ENCODE measurements around the gene CEACAM3.

The CEACAM3 gene

GRCh38 chr19:41811036-41811435, 14.6 kb downstream of the CEACAM3 start:
- DNase-seq (ENCODE audit: low spot score): peak; percentile 39
- in situ Hi-C loops (cut with MboI; ENCODE audit: low sequenced_read_pairs, unreplicated experiment): no loop called here
- no peak for TF ChIP-seq CTCF (IDR thresholded peaks at IDR 0.05; ENCODE audit: borderline replicate concordance, control extremely low read depth, extremely low read depth, insufficient read depth, missing control alignments)

- in situ Hi-C loops (cut with MboI; ENCODE audit: low sequenced_read_pairs, unreplicated experiment): no loop called here
- DNase-seq (ENCODE audit: low spot score): no peak
Measured at GRCh38 chr19:41811981-41812380, 15.6 kb downstream of the CEACAM3 start.

GRCh38 chr19:41813911-41814310, 17.5 kb downstream of the CEACAM3 start:
- DNase-seq (ENCODE audit: low spot score): no peak
- TF ChIP-seq CTCF (IDR thresholded peaks at IDR 0.05; ENCODE audit: borderline replicate concordance, control extremely low read depth, extremely low read depth, insufficient read depth, missing control alignments): no peak
- in situ Hi-C loops (cut with MboI; ENCODE audit: low sequenced_read_pairs, unreplicated experiment): no loop called here

More at GRCh38 chr19:41811981-41812380, 15.6 kb downstream of the CEACAM3 start:
- TF ChIP-seq CTCF (IDR thresholded peaks at IDR 0.05; ENCODE audit: borderline replicate concordance, control extremely low read depth, extremely low read depth, insufficient read depth, missing control alignments): no peak

GRCh38 chr19:41815301-41815700, 18.9 kb downstream of the CEACAM3 start:
- TF ChIP-seq CTCF (IDR thresholded peaks at IDR 0.05; ENCODE audit: borderline replicate concordance, control extremely low read depth, extremely low read depth, insufficient read depth, missing control alignments): no peak
- no peak for DNase-seq (ENCODE audit: low spot score)
- in situ Hi-C loops (cut with MboI; ENCODE audit: low sequenced_read_pairs, unreplicated experiment): no loop called here

- TF ChIP-seq CTCF (IDR thresholded peaks at IDR 0.05; ENCODE audit: borderline replicate concordance, control extremely low read depth, extremely low read depth, insufficient read depth, missing control alignments): no peak
- DNase-seq (ENCODE audit: low spot score): no peak
- in situ Hi-C loops (cut with MboI; ENCODE audit: low sequenced_read_pairs, unreplicated experiment): no loop called here
Measured at GRCh38 chr19:41816761-41817160, 20.4 kb downstream of the CEACAM3 start.

GRCh38 chr19:41821003-41821735, 24.8 kb downstream of the CEACAM3 start:
- TF ChIP-seq CTCF (IDR thresholded peaks at IDR 0.05; ENCODE audit: borderline replicate concordance, control extremely low read depth, extremely low read depth, insufficient read depth, missing control alignments): peak; percentile 57
- in situ Hi-C loops (cut with MboI; ENCODE audit: low sequenced_read_pairs, unreplicated experiment): no loop called here
- DNase-seq (ENCODE audit: low spot score): peak; percentile 85

Data from GM13976 (cell line).